SK-N-SH treated with all-trans-retinoic acid at 6 μM for 48 hours (cell line): ENCODE measurements around the gene PCDHA13.

Experiments
- ARNTL ChIP-seq: fragments of 450-650 bp; formaldehyde crosslinking; IDR thresholded peaks from 2 replicates; pipeline ENCODE4 v1.5.0; 2020; ENCODE audit warnings: low read depth, mild to moderate bottlenecking, moderate library complexity, borderline replicate concordance
- BACH2 ChIP-seq: fragments of 250-450 bp; sonication (Bioruptor Pico); IDR thresholded peaks from 2 replicates; pipeline ENCODE4 v1.9.0; 2021; ENCODE audit warnings: mild to moderate bottlenecking, borderline replicate concordance
- CREB5 ChIP-seq: fragments of 250-450 bp; sonication (Bioruptor Pico); IDR thresholded peaks from 2 replicates; pipeline ENCODE4 v1.5.1; 2020; ENCODE audit warnings: low read depth, mild to moderate bottlenecking, moderate library complexity
- CSRNP3 ChIP-seq: fragments of 250-450 bp; sonication (Bioruptor Pico); IDR thresholded peaks from 2 replicates; pipeline ENCODE4 v1.5.1; 2021; ENCODE audit warnings: mild to moderate bottlenecking, moderate library complexity
- ESRRG ChIP-seq: fragments of 250-450 bp; sonication (Bioruptor Pico); IDR thresholded peaks from 2 replicates; pipeline ENCODE4 v1.6.1; 2021; ENCODE audit warnings: mild to moderate bottlenecking
- RARB ChIP-seq: fragments of 250-450 bp; sonication (Bioruptor Pico); IDR thresholded peaks from 2 replicates; pipeline ENCODE4 v1.8.0; 2021; ENCODE audit warnings: mild to moderate bottlenecking, moderate library complexity
- SNAI2 ChIP-seq: fragments of 250-450 bp; sonication (Bioruptor Pico); IDR thresholded peaks from 2 replicates; pipeline ENCODE4 v1.5.0; 2020; ENCODE audit warnings: mild to moderate bottlenecking, moderate library complexity
- TCF4 ChIP-seq: fragments of 250-450 bp; sonication (Bioruptor Pico); IDR thresholded peaks from 2 replicates; pipeline ENCODE4 v1.8.0; 2021; ENCODE audit warnings: mild to moderate bottlenecking, moderate library complexity, borderline replicate concordance
- ZFP3 ChIP-seq: fragments of 250-450 bp; sonication (Bioruptor Pico); IDR thresholded peaks from 2 replicates; pipeline ENCODE4 v1.5.0; 2020; ENCODE audit warnings: mild to moderate bottlenecking, moderate library complexity
- ZNF565 ChIP-seq: fragments of 450-650 bp; formaldehyde crosslinking; conservative IDR thresholded peaks from 2 replicates; pipeline ENCODE4 v1.5.0; 2020; ENCODE audit warnings: low read depth, mild to moderate bottlenecking, moderate library complexity
- ZNF70 ChIP-seq: fragments of 450-650 bp; formaldehyde crosslinking; IDR thresholded peaks from 2 replicates; pipeline ENCODE4 v1.5.0; 2020; ENCODE audit warnings: mild to moderate bottlenecking, moderate library complexity
- TF ChIP-seq, protein P1 (sequence below): fragments of 250-450 bp; sonication (Bioruptor Pico); IDR thresholded peaks from 2 replicates; pipeline ENCODE4 v1.8.0; 2020; ENCODE audit warnings: mild to moderate bottlenecking, moderate library complexity, borderline replicate concordance

- TF ChIP-seq ZFP3 (CRISPR knock-in tag) (no peak), CSRNP3 (no peak), ARNTL (no peak), CREB5 (CRISPR knock-in tag) (no peak), RARB (CRISPR knock-in tag) (no peak), ESRRG (no peak), TCF4 (CRISPR knock-in tag) (no peak), SNAI2 (CRISPR knock-in tag) (no peak), ZNF70 (CRISPR knock-in tag) (no peak), BACH2 (CRISPR knock-in tag) (no peak), ZNF565 (CRISPR knock-in tag) (no peak)
- TF ChIP-seq, protein P1, sequence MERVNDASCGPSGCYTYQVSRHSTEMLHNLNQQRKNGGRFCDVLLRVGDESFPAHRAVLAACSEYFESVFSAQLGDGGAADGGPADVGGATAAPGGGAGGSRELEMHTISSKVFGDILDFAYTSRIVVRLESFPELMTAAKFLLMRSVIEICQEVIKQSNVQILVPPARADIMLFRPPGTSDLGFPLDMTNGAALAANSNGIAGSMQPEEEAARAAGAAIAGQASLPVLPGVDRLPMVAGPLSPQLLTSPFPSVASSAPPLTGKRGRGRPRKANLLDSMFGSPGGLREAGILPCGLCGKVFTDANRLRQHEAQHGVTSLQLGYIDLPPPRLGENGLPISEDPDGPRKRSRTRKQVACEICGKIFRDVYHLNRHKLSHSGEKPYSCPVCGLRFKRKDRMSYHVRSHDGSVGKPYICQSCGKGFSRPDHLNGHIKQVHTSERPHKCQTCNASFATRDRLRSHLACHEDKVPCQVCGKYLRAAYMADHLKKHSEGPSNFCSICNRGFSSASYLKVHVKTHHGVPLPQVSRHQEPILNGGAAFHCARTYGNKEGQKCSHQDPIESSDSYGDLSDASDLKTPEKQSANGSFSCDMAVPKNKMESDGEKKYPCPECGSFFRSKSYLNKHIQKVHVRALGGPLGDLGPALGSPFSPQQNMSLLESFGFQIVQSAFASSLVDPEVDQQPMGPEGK, result no peak
These were observed 34.4 kb downstream of the PCDHA13 start for GRCh38 chr5:140916325-140916724.
